Measurements from ENCODE around the gene CENPF.

CENPF gene

GRCh38 chr1:214567481-214567980, 35.5 kb upstream of the CENPF start:
- H3K4me3 ChIP-seq (ENCODE audit: low read depth, low read length): no peak overlapping the region
- TF ChIP-seq CTCF (IDR thresholded peaks at IDR 0.05; ENCODE audit: borderline replicate concordance, insufficient read depth, low read depth, low read length): no peak

- no peak overlapping the region for H3K4me3 ChIP-seq (ENCODE audit: low read depth, low read length)
- TF ChIP-seq CTCF (IDR thresholded peaks at IDR 0.05; ENCODE audit: borderline replicate concordance, insufficient read depth, low read depth, low read length): no peak
Measured at GRCh38 chr1:214568328-214568727, 34.7 kb upstream of the CENPF start.

- H3K4me3 ChIP-seq (ENCODE audit: low read depth, low read length): no peak overlapping the region
- TF ChIP-seq CTCF (IDR thresholded peaks at IDR 0.05; ENCODE audit: borderline replicate concordance, insufficient read depth, low read depth, low read length): no peak
Measured at GRCh38 chr1:214569357-214570004, 33.5 kb upstream of the CENPF start.

- TF ChIP-seq CTCF (IDR thresholded peaks at IDR 0.05; ENCODE audit: borderline replicate concordance, insufficient read depth, low read depth, low read length): no peak
- H3K4me3 ChIP-seq (ENCODE audit: low read depth, low read length): no peak overlapping the region
Measured at GRCh38 chr1:214570442-214570841, 32.6 kb upstream of the CENPF start.

GRCh38 chr1:214571281-214571680, 31.7 kb upstream of the CENPF start:
- TF ChIP-seq CTCF (IDR thresholded peaks at IDR 0.05; ENCODE audit: borderline replicate concordance, insufficient read depth, low read depth, low read length): no peak
- no peak overlapping the region for H3K4me3 ChIP-seq (ENCODE audit: low read depth, low read length)

- no peak overlapping the region for H3K4me3 ChIP-seq (ENCODE audit: low read depth, low read length)
- no peak for TF ChIP-seq CTCF (IDR thresholded peaks at IDR 0.05; ENCODE audit: borderline replicate concordance, insufficient read depth, low read depth, low read length)
Measured at GRCh38 chr1:214573386-214574318, 29.3 kb upstream of the CENPF start.

Measured in GM12875 (cell line).